HG02610 (cell line): ENCODE data around the gene PDGFC.
"Not testable (repeated sequence)": the region's sequence is repeated elsewhere in the genome, so short reads cannot be mapped to it uniquely, and the experiment has no call there.

Experiments used
- ATAC-seq: cut with Tn5 transposase; IDR thresholded peaks from one replicate; pipeline ENCODE4 v1.9.1; 2021; ENCODE audit warnings: mild to moderate bottlenecking, moderate library complexity; ENCODE audit not compliant: unreplicated experiment

Gene PDGFC

DNA sequence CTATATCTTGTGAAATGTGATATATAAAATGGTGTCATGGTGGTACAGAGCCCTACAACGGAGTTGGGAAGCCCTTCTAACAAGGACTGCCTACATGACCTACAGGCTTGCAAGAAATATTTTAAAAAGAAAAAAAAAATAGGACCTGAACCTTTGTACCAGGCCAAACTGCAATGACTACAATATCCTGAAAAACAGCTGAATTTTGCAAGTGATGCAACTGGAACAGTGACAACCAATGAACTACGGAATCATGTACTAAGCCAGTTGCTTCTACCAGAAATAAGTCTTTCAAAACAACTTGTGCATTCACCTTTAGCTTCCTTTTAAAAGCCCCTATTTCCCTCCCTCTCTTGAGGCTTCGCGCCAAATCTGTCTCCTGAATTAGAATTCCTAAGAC, 58.4 kb downstream of the PDGFC start:
- ATAC-seq: no peak

GRCh38 chr4:156909010-156909409, 62.6 kb downstream of the PDGFC start:
- no peak for ATAC-seq

GRCh38 chr4:156906325-156906724, 65.3 kb downstream of the PDGFC start:
- no peak for ATAC-seq

DNA sequence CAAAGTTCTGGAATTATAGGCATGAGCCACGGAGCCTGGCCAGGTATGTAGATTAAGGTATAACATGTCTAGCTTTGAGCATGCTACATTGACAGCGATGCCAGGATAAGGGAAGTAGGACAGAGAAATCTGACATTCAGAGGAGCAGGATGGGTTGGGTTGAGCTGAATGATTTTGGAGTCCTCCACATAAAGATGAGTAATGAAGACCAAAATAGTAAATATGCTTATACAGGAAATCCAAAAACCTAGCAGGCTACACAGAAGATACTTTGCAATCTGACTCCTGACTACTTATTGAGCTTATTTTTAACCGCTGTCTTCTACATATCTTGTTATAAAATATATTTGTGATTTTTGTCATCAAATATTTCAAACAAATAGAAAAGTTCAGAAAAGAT, 69.7 kb downstream of the PDGFC start:
- ATAC-seq: no peak

DNA sequence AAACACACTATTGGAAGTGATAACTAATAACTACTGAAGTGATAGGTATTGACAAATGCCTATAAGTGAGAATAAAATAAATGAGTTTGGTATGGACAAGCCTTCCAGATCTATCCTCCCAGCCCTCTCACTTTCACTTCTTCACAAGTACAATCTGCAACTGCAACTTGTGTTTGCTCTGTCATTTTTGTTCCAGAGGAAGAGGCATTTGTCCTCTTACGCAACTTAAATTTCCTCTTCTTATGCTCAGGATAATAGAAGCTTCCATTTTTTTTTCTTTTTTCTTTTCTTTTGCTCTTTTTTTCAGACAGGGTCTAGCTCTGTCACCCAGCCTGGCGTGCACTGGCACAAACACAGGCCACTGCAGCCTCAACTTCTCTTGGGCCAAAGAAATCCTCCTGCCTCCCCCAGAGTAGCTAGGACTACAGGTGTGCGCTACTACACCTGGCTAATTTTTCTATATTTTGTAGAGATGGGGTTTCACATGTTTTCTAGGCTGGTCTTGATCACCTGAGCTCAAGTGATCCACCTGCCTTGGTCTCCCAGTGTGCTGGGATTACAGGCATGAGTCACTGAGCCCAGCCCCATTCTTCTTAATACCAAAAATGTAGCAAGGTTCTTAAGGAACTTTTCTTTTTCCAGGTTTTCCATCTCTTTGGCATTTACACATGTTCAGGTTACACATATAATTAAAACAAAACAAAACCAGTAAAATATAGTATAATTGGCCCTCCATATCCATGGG, 73.1 kb downstream of the PDGFC start:
- no peak for ATAC-seq

DNA sequence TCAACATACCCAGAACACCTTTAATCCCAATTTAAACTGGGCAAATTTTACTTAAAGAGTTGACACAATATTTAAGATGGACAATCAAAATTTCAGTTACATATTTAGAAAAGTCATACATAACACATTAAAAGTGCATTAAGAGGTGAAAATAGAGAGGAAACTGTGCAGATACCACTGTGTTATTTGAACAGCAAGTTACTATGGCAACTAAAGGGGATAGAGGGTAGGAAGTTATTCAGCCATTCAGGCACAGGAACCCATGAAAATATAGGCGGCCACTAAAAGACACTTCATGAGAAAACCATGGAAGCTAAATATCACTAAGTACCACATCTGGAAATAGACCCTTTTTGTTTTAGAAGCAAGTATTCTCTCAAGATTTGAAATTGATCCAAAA, 75.1 kb downstream of the PDGFC start:
- no peak for ATAC-seq

DNA sequence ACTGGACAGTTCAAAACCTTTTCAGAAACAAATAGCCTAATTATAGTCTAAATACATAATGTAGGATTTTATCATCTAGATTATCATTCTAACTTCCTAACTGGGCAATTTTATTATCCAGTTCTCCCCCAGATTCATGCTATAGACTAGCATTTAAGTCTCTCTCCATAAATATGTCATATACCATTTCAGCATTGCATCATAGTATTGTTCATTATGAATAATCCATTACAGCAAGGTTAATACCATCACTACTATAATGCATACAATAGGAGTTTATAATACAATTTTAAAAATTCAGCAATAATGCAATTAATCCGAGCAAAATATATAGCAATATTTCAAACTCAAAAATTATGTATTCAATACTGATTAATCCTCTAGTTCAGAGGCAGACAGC, 77.4 kb downstream of the PDGFC start:
- no peak for ATAC-seq

- ATAC-seq: no peak
Observed at GRCh38 chr4:156892805-156893204, 78.8 kb downstream of the PDGFC start.

DNA sequence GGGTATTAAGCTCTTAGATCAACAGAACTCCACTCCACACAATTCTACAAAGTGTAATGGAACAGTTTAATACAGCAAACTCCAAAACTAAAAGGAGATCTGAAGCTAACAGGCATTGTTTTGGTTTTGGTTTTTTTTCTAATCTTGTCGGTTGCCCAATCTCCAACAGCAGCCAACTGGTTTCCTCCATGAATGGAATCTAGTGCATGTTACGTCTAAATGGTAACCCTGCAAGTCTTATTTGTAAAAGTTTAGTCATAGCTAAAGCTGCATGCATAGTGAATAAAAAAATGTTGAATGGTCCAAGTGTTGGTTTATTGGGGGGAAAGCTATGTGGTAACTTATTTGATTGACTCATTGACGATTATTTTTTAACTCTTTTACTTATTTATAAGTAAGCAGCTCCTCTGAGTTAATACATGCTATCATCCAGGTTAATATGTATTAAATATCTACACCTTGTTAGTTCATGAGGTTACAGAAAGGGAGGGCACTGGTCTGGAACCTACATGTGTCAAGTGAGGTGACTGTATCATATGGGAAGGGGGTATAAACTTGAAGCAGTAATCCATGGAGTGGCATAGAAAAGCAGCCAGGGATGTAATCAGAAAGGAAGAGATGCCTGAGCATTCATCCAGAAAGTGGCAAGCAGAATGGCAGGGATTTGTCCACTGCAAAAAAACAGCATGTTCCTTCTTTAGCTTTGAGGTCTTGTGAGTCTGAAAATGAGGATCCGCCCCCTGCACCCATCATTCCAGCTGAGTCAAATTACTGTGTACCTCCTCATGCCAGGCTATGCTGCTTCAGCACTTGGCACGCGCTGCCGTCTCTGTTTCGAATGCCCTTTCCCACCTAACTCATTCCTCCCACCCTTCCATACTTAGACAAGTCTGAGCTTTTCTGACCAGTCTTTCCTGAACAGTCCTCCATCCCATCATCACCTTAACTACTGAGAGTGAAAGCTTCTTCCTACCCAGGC, 81.7 kb downstream of the PDGFC start:
- ATAC-seq: no peak

GRCh38 chr4:156888762-156889161, 82.8 kb downstream of the PDGFC start:
- no peak for ATAC-seq

DNA sequence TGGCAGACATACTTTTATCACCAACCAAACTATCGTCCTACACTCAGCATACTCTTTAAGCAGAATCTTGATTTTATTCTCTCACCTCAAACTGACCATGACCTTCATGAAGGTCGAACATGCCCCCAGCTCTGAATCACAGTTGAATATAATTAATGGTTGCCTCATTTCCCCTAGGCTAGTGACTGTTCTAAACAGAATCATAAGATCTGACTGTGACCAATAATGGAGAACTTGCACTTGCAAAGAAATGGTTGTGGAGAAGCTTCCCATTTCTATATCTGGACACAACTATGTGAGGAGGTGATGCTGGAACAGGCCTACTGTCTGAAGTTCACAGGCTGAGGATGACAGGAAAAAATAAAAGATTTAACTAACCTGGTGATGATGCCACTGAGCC, 85.1 kb downstream of the PDGFC start:
- ATAC-seq: no peak

DNA sequence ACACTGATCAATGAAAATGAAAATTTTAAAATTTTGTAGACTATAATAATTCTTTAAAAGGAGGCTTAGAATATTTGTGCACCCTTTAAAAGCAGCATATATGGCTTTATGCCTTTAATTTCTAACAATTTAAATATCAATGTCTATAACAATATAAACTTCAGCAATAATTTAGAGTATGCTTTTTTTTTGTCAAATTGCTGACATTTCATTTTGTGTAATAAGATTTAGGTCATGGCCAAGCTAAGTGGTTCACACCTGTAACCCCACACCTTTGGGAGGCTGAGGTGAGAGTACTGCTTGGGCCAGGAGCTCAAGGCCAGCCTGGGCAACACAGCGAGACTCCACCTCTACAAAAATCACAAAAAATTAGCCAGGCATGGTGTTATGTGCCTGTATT, 86.2 kb downstream of the PDGFC start:
- no peak for ATAC-seq

DNA sequence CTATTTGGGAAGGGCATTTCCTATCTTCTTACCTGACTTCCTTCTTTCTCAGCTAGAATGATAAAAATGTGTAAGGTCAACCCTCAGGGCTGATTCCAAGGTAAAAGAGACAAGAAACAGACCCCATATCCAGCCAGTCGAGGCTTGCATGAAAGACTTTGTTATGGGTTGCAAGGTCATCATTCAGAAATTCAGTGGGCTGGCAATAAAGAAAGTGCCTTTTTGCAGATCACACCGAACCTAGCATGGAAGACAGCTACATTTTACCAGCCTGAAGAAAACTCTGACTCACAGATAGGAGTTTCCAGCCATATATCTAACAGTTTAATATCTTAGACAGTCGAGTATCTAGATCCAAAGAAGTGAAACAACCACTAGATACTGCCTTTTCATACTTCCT, 87.4 kb downstream of the PDGFC start:
- no peak for ATAC-seq

- no peak for ATAC-seq
Observed at GRCh38 chr4:156875704-156876103, 95.9 kb downstream of the PDGFC start.

GRCh38 chr4:156875055-156875454, 96.5 kb downstream of the PDGFC start:
- ATAC-seq: no peak

- no peak for ATAC-seq
Observed at GRCh38 chr4:156873799-156874198, 97.8 kb downstream of the PDGFC start.

DNA sequence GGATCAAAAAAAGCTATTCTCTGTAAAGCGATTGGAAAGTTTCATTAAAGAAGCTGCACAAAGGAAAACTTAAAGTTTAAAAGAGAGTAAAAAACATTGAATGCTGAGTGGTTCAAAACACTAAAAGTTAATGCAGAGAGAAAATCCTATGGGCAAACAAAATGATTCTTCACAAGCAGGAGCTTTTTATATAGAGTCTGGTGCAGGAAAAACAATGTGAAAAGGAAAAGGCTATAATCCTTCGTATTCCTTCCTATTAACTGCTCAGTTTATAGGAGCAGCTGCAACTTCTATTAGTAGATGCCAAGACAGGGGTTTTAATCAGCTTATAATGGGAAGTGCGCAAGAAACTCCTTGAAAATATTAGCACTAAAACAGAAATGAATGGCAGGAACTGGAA, 100.7 kb downstream of the PDGFC start:
- ATAC-seq: no peak

- ATAC-seq: no peak
Observed at GRCh38 chr4:156870131-156870530, 101.5 kb downstream of the PDGFC start.

GRCh38 chr4:156866088-156866487, 105.5 kb downstream of the PDGFC start:
- not testable (repeated sequence) for ATAC-seq

GRCh38 chr4:156865451-156865850, 106.1 kb downstream of the PDGFC start:
- no peak for ATAC-seq

GRCh38 chr4:156858071-156858470, 113.5 kb downstream of the PDGFC start:
- no peak for ATAC-seq

DNA sequence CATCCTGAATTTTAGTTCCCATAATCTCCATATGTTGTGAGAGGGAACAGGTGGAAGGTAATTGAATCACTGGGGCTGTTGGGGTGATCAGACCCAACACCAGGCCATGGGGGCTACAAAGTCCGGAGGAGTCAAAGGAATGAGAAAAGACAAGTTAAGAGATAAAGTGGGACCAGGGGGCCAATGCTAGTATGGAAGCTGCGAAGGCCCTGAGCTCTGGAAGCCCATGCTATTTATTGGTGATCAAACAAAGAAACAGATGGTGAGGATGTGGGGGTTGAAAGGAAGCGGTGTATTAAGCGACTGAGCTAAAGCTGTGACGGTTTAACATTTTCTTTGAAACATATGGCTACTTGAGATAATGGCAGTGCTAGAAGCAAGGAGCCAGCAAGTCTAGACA, 132.8 kb downstream of the PDGFC start:
- no peak for ATAC-seq
